Measurements from ENCODE around the gene ITGB8.
"Not testable (repeated sequence)": the region's sequence is repeated elsewhere in the genome, so short reads cannot be mapped to it uniquely, and the experiment has no call there.

ITGB8 gene

GRCh38 chr7:20330239-20330927, at the start of gene ITGB8:
Gene ITGB8, plus strand, starts transcription at chr7:20330900. Its CDS starts 907 bp downstream, at chr7:20331807.
- DNase-seq (peak; percentile 87), ATAC-seq (peak; percentile 81)

- ATAC-seq: no peak
Measured at GRCh38 chr7:20282959-20283358, 47.7 kb upstream of the ITGB8 start.

GRCh38 chr7:20283385-20283784, 47.3 kb upstream of the ITGB8 start:
- DNase-seq (no peak), ATAC-seq (no peak)

More at GRCh38 chr7:20282959-20283358, 47.7 kb upstream of the ITGB8 start:
- DNase-seq: no peak

DNA sequence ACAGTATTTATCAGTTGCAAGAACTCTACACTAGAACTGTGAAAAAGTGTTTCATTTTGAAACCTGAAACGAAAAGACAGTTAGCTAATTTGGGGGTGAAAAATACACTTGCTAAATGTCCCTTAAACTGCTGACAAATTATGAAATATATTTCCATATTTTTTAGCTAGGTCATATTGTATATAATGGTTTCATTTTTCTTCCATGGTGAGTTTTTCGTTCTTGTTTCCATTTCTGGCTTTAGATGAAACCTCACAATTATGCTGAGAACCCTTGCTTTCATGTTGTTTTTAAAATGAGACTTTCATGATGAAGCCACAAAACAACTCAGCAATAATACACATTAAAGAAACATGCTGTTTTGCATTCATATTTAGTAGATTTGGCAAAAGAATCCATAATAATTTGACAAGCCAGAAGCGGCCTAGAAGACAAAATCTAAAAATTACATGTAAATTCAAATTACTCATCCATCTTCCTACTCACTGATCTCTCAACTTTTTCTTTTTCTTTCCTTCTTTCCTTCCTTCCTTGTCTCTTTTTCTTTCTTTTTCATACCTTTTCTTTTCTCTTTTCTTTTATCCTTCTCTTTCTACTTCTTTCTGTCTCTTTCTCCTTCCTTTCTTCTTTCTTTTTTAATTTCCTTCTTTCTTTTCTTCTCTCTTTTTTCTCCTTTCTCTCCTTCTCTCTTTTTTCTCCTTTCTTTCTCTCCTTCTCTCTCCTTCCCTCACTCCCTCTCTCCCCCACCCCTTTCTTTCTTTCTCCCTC, 46.5 kb upstream of the ITGB8 start:
- no peak for DNase-seq
- ATAC-seq: no peak

GRCh38 chr7:20284771-20285143, 45.9 kb upstream of the ITGB8 start:
- ATAC-seq: no peak
- DNase-seq: no peak

DNA sequence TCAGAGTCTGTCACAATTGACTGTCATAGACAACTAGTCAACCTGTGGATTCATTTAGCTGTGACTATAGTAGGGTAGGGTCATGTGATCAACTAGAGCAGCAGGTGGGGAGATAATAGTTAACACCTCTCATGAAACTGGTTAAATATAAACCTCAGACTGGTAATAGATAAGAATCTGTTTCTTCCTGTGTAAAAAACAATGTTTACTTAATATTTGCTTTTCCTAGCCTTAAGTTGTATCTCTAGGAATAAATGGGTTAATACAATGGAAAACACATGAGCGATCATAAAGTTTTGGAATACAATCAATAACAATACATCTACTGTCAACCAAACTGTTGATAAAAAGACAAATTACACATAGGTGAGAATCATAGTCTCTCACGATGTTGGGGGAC, 43.4 kb upstream of the ITGB8 start:
- DNase-seq (no peak), ATAC-seq (no peak)

- no peak for DNase-seq
Measured at GRCh38 chr7:20288036-20288435, 42.7 kb upstream of the ITGB8 start.

DNA sequence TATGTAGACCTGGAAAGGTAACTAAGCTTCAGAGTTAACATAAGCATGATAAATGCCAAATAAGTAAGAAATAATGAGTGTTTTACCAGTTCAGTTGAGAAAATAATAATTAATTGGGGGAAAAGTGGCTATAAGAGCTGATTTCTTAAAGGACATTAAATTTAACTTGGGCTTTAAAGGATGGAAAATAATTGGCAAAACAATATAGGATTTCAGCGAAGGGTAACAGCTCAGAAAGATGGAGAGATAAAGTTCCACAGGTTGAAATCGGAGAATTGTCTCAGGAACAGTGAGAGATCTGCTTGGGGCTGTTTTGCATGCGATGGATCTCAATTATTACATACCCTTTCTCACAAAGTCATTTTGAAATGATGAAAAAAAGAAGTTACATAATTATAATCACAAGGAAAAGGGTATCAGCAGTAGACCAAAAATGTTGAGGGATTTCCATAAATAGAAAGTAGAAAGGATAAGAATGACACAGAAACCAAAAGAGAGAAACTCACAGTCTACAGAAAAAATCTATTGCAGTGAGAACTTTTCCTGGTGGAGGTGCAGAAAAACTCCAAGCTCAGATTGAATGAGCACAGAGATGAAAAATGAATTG, 40.1 kb upstream of the ITGB8 start:
- no peak for ATAC-seq

More at GRCh38 chr7:20288036-20288435, 42.7 kb upstream of the ITGB8 start:
- ATAC-seq: no peak

DNA sequence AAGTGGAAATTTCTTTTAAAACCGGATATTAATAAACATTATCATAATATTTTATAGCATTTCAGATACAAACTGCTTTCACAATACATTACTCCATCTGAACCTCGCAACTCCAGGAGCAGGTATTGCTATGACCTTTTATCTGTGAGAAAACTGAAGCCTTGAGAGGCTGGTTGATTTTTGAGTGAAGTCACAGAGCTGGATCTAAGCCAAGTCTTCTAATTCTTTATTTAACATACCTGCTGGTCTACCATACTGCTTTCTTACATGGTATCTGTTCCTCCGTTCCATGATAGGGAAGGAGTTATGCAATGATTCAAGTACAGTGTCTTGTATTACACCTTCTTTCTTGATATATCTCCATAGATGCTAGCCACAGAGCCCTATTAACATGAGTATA, 37.4 kb upstream of the ITGB8 start:
- ATAC-seq: no peak

More for the DNA sequence above, 40.1 kb upstream of the ITGB8 start:
- DNase-seq: no peak

DNA sequence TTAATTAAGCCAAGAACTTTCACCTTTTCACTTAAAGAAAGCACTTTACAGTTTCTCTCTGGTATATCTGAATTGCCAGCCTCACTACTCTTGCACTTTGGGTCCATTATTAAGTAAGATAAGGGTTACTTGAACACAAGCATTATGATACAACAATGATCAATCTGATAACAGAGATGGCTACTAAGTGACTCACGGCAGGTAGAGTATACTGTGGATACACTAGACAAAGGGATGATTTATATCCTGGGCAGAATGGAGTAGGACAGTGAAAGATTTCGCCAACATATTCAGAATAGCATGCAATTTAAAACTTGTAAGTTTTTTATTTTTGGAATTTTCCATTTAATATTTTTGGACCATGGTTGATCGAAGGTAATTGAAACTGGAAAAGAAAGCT, 34.3 kb upstream of the ITGB8 start:
- ATAC-seq (no peak), DNase-seq (no peak)

More for the DNA sequence above, 37.4 kb upstream of the ITGB8 start:
- DNase-seq: no peak

- no peak for DNase-seq
- ATAC-seq: no peak
Measured at GRCh38 chr7:20296901-20297300, 33.8 kb upstream of the ITGB8 start.

- ATAC-seq (no peak), DNase-seq (no peak)
Measured at GRCh38 chr7:20298486-20298901, 32.2 kb upstream of the ITGB8 start.

- DNase-seq: no peak
- ATAC-seq: no peak
Measured at GRCh38 chr7:20299145-20299544, 31.6 kb upstream of the ITGB8 start.

DNA sequence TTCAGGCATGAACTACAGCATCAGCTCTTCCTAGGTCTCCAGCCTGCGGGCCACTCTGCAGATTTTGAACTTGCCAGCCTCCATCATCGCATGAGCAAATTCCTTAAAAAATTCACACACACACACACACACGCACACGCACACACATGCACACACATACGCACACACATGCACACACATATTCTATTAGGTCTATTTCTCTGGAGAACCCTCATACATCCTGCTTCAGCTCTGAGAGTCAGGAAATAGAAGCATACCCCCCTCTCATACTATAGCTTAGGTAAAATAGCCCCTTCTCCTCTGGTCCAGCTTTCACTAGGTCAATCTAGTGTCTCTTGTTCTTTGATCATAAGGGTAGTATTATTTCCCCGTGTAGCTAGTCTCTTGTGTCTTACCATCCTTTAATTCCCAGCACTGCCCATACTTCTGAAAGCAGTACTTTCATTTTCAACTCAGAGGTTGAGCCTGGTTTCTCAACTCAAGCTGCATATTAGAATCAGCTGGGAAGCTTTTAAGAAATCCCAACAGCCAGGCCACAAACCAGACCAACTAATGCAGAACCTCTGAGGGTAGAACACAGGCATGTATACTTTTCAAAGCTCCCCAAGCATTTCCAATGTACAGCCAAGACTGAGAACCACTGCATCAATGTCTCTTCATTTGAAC, 30.9 kb upstream of the ITGB8 start:
- DNase-seq: no peak
- ATAC-seq: no peak

DNA sequence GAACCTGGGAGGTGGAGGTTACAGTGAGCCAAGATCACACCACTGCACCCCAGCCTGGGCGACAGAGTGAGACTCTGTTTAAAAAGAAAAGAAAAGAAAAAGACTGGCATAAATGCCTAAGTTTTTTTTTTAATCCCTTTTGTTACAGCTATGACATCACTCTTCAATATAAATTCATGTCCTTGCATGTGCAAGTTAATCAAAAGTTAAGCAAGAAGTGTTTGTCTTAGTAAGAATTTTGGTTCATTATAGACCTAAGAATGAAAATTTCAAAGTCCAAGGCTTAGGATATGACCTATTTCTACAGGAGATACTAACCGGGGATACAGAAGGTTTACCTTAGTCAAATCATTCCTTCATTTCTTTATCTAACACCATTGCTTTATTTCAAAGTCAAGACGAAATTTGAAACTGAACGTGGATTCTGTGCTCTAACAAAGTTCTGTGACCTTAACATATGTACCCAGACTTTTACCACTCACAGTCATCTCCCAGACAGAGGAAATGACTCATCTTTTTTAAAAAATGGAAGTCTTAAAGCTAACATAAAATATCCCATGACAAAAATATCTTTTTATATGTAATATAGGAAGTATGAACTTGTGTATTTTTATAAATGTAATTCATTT, 29.3 kb upstream of the ITGB8 start:
- ATAC-seq: peak; percentile 63
- DNase-seq: no peak

- not testable (repeated sequence) for ATAC-seq, DNase-seq
Measured at GRCh38 chr7:20302300-20302699, 28.4 kb upstream of the ITGB8 start.

DNA sequence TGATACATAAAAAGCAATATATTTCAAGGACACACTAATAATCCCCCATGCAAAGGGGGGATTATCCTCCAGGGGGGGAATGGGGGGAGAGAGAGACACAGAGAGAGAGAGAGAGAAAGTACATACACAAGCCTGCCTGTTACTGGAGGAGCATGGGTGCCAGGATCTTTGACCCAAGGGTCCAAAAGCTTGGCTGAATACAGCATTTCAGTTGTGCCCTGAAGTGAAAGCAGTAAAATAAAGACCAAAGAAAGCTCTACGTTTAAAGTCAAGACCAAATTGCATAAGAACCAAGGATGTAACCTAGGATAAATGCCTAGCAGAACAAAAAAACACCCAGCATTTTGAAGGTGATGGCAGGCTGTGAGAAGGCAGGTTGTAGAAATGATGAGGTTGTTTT, 27.8 kb upstream of the ITGB8 start:
- DNase-seq (no peak), ATAC-seq (no peak)

- DNase-seq (no peak), ATAC-seq (no peak)
Measured at GRCh38 chr7:20304366-20304765, 26.3 kb upstream of the ITGB8 start.

- no peak for ATAC-seq
- no peak for DNase-seq
Measured at GRCh38 chr7:20305726-20306125, 25.0 kb upstream of the ITGB8 start.

DNA sequence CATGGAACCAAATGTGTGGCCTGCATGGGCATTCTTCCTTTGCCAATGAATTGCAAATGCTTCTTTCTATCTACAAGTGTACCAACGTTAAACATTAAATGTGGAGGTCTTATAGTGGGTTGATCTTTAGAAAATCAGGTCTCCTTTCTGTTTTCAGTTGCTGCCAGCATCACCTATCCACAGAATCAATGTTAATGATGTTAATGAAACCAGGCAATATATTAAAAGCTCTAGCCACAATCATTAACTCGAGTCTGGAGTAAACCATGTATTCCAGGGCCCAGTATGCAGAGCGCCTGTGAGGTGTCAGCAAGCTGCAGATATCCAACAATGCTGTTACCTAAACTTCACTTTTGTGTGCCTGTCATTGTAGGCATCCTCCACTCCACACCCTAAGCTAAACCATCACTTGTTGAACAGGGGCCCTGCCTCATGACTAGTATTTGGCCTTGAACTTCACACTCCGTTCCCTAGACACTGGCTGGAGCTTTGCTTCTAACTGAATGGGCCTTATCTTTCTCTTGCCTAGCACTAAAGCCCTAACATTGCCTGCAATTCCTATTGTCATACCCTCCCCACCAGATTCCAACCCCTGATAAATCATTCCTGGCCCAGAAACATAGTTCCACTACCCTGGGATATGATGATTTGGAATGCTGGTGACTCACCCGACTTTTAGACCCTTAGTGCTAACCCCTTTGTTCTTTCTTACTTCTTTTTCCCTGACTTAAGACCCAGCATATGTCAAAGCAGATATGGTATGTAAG, 24.3 kb upstream of the ITGB8 start:
- no peak for DNase-seq
- ATAC-seq: no peak

GRCh38 chr7:20307119-20307518, 23.6 kb upstream of the ITGB8 start:
- DNase-seq (no peak), ATAC-seq (no peak)
